Suppressor macrophage (primary cell): ENCODE data around the gene MFSD12.
"Not testable (repeated sequence)": the region's sequence is repeated elsewhere in the genome, so short reads cannot be mapped to it uniquely, and the experiment has no call there.

Experiments
- DNase-seq, 4 experiments: peaks; one replicate each; pipeline ENCODE4 v3.0.0-alpha.2; 2020 to 2022

The MFSD12 gene

DNA sequence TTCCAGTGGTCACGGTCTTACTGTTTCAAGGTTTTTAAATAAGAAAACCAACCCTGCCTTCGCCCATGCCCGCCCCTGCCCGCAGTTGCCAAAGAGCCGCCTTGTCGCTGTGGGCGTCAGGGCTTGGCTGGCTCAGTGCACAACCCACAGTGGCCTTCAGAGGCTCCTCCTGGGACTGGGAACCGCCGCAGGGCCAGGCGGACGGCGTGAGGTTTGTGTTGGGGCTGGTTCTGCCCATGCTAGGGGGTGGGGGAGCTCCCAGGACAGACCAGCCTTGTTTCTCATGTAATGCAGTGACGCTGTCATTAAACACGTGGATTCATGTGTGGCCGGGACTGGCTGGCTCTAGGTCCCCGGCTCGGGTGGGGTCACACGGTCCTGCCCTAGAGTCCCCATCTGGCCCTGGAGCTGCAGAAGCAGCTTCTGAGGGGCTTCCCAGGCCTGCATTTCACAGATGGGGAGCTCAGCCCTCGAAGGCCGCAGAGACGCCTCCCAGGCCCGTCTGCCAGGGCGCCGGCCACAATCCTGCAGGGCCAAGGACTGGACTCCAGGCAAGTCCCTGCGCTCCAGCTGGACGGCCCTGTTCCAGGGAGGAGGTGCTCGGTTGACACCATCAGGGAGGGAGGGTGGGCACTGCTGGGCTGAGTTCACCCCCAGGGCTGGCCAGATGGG lies 20.8 kb downstream of the MFSD12 start:
- peak in 3 of 4 experiments; percentile 60 to 71 (median 62) for DNase-seq

DNA sequence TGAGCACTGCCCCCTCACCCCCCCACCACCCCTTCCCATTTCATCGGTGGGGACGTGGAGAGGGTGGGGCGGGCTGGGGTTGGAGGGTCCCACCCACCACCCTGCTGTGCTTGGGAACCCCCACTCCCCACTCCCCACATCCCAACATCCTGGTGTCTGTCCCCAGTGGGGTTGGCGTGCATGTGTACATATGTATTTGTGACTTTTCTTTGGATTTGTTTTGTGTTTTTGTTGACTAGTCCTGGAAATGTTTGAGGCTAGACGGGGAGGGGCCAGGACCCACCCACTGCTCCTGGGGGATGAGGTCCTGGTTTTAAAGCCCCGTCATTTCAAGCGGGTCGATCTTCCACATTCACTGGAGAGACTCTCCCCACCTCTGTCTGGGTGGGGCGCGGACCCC lies 21.4 kb downstream of the MFSD12 start:
- DNase-seq: no peak

DNA sequence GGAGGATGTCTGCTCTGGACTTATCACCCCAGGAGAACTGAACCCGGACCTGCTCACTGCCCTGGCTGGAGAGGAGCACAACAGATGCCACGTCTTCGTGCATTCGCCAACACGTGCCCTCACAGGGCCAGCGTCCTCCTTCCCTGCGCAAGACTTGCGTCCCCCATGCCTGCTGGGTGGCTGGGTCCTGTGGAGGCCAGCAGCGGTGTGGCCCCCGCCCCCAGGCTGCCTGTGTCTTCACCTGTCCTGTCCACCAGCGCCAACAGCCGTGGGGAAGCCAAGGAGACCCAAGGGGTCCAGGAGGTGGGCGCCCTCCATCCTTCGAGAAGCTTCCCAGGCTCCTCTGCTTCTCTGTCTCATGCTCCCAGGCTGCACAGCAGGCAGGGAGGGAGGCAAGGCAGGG lies 21.8 kb downstream of the MFSD12 start:
- peak in 1 of 4 experiments; percentile 37 for DNase-seq

DNA sequence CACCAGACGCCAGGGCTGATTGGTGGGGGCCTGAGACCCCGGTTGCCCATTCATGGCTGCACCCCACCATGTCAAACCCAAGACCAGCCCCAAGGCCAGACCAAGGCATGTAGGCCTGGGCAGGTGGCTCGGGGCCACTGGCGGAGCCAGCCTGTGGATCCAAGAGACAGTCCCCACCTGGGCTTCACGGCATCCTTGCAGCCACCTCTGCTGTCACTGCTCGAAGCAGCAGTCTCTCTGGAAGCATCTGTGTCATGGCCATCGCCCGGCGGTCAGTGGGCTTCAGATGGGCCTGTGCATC lies 22.2 kb downstream of the MFSD12 start:
- DNase-seq: peak in 1 of 4 experiments; percentile 31

DNA sequence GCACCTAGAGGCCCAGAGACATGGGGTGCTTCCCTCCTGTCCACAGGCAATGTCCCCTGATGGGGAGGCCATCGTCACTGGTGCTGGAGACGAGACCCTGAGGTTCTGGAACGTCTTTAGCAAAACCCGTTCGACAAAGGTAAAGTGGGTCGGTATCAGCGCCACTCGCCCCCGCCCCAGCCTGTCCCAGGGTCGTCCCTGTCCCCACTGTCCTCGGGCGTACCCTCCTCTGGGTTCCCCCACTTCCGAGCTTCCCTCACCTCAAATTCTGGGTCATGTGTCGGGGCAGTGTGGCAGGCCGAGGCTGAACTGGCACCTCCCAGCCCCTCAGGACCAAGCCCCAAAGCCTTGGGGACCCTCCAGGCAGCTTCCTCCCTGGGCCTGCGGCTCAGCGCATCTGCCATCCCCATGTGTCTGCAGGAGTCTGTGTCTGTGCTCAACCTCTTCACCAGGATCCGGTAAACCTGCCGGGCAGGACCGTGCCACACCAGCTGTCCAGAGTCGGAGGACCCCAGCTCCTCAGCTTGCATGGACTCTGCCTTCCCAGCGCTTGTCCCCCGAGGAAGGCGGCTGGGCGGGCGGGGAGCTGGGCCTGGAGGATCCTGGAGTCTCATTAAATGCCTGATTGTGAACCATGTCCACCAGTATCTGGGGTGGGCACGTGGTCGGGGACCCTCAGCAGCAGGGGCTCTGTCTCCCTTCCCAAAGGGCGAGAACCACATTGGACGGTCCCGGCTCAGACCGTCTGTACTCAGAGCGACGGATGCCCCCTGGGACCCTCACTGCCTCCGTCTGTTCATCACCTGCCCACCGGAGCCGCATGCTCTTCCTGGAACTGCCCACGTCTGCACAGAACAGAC lies 22.8 kb downstream of the MFSD12 start:
- peak in 1 of 4 experiments; percentile 26 for DNase-seq

DNA sequence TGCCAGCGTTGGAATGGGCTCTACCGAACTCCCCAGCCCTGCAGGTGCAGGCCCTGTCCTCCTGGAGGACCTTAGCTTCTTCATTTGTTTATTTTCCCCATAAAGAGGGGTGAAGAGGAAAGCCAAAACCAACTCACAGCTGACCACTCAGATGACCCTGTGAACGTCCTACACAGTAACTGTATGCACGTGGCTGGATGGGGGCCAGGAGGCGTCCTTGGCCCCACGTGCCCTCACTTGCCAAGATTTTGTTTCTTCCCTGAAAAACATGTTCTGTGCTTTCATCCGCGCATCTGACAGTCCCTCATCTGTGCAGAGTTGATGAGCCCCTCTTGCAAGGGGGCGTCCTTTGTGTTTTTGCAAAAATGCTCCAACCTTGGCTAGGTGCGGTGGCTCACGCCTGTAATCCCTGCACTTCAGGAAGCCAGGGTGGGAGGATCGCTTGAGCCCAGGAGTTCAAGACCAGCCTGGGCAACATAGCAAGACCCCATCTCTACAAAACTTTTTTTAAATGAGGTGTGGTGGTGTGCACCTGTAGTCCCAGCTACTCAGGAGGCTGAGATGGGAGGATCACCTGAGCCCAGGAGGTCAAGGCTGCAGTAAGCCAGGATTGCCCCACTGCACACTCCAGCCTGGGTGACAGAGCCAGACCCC lies 23.7 kb downstream of the MFSD12 start:
- no peak for DNase-seq

DNA sequence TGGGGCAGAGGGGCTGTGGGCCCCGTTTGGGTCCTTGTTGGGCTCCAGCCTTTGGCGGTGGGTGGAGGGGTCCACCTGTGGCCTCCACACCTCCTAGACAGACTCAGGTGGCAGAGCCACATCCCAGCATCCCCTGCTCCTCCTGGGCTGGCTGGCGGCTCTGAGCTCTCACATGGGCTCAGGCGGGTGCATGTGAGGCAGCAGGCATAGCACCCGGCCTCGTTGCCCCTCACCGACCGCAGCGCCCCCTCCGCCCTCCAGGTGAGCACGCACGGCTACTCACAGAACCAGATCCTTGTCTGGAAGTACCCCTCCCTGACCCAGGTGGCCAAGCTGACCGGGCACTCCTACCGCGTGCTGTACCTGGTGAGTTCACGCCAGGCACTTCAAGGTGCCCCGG lies 24.4 kb downstream of the MFSD12 start:
- no peak for DNase-seq

DNA sequence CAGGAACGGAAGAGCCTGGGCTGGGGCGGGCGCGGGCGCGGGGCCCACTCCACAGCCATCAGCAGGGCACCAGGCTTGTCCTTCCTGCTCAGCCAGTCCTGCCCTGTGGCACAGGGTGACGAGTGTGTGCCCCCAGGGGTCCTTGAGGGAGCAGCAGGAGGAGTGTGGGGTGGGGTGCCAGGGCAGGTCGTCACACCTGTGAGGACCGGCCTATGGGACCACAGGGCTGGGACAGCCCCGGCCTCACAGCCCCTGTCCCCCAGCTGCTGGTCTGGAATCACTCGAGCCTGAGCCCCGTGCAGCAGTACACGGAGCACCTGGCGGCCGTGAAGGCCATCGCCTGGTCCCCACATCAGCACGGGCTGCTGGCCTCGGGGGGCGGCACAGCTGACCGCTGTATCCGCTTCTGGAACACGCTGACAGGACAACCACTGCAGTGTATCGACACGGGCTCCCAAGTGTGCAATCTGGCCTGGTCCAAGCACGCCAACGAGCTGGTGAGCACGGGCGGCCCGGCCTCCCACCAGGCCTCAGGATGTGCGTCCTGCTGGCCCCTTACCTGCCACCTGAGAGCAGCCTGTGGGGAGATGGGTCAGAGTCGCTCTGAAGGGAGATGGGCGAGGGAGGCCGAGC lies 25.1 kb downstream of the MFSD12 start:
- no peak for DNase-seq

DNA sequence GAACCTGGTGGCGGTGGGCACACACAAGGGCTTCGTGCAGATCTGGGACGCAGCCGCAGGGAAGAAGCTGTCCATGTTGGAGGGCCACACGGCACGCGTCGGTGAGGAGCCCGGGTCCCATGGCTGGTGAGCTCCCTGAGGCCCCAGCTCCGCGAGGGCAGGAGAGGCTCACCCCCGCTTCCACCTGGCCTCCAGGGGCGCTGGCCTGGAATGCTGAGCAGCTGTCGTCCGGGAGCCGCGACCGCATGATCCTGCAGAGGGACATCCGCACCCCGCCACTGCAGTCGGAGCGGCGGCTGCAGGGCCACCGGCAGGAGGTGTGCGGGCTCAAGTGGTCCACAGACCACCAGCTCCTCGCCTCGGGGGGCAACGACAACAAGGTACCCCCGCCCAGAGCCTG lies 25.7 kb downstream of the MFSD12 start:
- no peak for DNase-seq

DNA sequence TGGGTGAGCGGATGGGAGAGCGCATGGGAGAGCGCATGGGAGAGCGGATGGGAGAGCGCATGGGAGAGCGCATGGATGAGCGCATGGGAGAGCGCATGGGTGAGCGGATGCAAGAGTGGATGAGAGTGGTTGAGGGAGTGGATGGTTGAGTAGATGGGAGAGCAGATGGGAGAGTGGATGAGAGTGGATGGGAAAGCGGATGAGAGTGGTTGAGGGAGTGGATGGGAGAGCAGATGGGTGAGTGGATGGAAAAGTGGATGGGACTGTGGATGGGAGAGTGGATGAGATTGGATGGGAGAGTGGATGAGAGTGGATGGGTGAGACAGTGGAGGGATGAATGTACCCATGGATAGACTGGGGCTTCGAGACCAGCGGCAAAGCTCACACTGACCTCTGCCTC lies 27.0 kb downstream of the MFSD12 start:
- no peak for DNase-seq

DNA sequence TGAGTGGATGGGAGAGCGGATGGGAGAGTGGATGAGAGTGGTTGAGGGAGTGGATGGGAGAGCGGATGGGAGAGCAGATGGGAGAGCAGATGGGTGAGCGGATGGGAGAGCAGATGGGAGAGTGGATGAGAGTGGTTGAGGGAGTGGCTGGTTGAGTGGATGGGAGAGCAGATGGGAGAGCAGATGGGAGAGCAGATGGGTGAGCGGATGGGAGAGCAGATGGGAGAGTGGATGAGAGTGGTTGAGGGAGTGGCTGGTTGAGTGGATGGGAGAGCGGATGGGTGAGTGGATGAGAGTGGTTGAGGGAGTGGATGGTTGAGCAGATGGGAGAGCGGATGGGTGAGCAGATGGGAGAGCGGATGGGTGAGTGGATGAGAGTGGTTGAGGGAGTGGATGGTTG lies 28.1 kb downstream of the MFSD12 start:
- DNase-seq: not testable (repeated sequence)

DNA sequence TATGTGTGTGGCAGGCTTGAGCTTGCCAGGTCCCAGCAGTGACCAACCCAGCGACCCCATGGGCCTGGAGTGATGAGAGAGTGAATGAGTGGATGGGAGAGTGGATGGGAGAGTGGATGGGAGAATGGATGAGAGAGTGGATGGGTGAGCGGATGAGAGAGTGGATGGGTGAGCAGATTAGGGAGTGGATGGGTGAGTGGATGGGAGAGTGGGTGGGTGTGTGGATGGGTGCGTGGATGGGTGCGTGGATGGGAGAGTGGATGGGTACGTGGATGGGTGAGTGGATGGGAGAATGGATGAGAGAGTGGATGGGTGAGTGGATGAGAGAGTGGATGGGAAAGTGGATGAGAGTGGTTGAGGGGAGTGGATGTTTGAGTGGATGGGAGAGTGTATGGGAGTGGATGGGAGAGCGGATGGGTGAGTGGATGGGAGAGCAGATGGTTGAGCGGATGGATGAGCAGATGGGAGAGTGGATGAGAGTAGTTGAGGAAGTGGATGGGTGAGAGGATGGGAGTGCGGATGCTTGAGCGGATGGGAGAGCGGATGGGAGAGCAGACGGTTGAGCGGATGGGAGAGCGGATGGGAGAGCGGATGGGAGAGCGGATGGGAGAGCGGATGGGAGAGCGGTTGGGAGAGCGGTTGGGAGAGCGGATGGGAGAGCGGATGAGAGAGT lies 28.7 kb downstream of the MFSD12 start:
- DNase-seq: no peak

DNA sequence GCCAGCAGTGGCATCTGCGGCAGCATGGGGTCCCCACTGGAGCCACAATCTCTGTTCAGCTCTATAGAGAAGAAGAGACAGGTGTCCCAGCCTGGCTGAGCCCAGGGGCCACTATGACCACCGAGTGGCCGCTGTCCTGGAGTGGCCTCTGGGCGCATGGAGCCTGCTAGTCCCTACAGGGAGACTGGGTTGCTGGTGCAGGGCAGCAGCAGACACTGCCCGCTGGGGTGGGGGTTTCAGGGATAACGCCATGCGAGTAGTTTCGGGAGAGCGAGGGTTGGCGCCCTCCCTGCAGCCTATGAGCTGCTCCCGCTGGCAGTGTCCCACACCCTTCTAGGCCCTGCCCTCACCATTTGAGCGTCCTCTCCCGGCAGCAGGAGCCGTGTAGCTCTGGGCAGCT lies 29.3 kb downstream of the MFSD12 start:
- DNase-seq: no peak

DNA sequence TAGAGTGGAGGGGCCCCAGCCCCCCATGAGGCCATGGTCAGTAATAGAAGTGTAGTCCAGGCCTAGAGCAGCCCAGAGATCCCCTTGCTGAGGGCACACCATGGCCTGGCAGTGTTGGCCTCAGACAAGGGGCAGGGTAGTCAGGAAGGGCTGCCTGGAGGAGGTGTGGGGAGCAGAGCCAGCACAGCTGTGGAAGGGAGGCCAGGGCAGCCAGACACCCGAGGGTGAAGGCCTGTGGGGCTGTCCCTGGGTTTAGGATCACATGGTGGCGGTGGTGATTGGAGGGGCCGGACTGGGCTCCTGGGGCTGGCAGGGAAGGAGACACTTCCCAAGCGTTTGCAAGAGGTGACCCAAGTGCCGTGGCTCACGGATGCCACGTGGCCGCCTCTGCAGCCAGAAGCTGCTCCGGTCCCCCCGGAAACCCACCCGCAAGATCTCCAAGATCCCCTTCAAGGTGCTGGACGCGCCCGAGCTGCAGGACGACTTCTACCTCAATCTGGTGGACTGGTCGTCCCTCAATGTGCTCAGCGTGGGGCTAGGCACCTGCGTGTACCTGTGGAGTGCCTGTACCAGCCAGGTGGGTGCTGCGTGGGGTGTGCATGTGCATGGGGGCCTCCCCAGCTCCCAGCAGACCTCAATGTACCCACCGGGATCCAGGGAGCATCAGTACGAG lies 30.0 kb downstream of the MFSD12 start:
- no peak for DNase-seq

DNA sequence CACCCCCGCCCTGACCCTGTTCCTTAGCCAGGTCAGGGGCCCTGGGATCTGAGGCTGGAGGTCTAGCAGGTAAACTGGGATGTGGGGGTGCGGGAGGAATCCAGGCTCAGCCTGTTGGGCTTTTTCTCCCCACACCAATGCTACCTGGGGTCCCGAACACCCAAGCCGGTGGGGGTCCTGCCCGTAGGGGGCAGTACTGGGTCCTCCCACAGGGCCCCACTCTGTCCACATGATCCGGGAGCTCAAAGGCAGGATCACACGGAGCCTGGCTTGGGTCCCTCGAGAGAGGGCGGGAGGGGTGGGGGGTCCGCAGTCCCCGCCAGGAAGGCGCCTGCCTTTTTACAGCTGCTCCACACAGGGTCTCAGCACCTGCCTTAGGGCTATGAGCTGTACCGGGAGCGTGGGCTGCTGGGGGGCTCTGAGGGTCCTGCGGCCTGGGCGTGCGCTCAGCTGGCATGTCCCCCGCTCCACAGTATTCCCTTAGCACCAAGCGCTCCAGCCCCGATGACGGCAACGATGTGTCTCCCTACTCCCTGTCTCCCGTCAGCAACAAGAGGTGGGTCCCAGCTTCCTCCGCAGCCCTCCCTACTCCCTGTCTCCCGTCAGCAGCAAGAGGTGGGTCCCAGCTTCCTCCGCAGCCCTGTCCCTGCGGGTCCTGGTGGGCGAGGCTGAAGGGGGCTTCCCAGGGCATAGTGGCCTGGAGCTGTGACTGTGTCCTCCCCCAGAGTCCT lies 30.7 kb downstream of the MFSD12 start:
- no peak for DNase-seq

DNA sequence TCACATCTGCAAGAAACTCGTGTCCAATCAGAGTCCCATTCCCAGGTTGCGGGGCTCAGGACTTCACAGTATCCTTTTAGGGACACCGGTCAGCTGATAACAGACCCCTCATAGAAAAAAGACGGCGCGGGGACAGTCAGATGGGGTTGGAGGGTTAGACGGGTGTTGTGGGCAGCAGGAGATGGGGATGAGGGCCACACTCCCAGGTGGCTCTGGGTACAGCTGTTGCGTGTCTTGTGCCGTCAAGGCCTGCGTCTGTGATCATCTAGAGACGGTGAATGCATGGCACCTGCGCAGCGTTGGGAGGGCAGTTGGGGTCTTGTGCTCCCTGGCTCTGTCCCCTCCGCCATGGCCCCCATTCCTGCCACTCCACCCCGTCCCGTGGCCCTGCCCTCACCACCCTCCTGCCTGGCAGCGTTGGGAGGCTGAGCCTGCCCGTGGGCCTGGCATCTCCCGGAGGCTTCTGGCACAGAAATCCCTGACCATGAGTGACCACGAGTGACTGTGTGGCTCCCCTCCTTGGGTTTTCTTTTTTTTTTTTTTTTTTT lies 32.4 kb downstream of the MFSD12 start:
- no peak for DNase-seq

DNA sequence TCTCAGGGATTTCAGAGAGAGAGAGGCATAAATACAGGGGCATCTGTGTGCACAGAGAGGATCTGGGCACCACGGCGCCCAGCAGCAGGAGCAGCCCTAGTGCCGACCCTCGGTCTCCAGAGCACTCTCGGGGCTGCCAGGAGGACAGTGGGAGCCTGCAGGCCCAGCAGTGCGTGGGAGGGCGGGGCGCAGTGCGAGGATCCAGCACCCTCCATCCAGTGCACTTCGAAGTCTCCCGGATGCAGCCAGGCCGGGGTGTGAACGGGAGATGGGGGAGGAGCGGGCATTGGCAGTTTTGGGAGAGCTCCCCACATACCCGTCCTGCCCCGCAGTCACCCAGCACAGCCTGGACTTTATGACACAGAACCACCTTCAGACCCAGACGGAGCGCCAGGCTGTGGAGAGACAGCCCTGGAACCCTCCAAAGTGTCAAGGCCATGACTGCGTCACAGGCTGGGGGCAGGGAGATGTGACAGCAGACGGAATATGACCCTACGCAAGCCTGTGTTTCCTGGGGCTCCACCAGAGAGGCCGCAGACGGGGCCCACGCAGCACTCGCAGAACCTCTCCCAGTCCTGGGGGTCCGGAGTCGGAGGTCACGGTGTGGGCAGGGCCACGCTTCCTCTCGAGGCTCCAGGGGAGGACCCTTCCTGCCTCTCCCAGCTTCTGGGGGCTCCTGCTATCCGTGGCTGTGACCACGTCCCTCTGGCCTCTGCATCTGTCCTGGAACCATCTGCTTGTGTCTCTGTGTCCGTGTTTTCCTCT lies 33.1 kb downstream of the MFSD12 start:
- DNase-seq: no peak

DNA sequence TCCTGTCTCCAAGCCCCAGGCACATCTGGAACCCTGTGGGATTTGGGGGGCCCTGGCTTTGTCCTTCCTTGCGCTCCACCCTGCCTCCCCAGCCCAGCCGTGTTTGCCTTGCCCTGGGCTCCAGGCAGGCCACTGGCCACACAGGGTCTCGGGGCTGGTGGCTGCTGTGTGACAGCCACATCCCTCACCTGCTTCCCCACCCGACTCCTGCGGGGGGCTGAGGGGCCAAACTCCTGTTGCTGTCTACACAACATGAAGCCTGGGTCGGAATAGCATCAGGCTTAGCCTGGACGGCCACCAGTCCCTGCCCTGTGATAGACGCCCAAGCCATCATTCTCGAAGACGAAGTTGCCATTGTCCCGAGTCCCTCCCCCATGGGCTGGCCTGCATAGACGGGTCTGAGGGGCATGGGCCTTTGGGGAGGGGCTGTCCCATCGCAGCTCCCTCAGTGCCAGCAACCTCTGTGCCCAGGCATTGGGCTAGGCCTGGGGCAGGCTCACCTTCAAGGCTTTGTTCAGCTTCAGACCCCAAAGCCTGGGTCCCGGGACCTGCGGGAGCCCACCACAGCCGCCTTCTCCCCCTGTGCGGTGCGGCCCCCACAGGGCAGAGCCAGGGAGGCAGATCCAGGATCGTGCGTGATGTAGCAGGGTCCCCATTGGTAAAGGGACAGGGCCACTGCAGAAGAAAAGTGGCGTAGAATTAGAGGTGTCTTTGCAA lies 33.9 kb downstream of the MFSD12 start:
- no peak for DNase-seq
